ENCODE results near the gene CCND3. TPM values are rescaled to one million over a fixed set of nuclear protein-coding genes. Genes with fewer than 3 reads are reported as not detected.

Gene CCND3
- total RNA-seq, 1 experiment from 2014 or later, result 75.1 TPM

DNA sequence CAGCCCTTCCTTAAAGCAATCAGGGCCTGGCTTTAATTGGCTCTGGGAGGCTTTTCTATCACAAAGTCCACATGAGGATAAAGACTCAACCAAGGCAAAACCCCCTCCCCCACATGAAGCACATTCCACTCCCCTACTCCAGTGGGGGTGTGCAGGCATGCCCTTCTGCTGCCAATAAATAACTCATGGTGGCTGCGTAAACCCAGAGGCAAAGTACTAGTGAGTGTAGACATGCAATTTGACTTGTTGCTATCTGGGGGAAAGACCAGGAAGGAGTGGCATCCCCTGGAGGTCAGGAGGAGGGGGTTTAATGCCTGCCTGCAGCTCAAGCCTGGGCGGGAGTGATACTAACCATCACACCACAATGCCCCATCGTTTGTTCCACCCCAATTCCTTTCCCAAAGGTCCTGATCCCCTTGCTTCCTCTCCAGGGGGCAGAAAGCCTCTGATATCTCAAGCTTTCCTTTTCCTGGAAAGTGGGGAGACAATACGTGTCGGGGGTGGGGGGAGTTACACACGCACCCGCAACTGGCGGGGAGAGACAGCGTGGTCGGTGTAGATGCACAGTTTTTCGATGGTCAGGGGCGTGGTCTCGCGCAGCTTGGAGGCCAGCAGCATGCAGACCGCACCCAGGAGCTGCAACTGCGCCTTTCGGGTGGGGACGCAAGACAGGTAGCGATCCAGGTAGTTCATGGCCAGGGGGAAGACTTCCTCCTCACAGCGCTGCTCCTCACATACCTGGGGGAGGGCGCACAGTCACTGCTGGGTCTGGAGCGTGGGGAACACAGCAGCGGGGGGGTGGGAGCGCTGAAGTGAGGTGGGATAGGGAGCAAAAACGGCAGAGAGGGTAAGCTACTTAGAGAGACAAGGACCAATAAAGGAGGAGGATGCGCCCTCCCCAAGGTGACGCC lies 1.5 kb downstream of the CCND3 start:
- no peak for DNase-seq (ENCODE audit: low read depth in 1 of 2, low spot score in 2 of 2)
- H3K27ac ChIP-seq, result peak overlapping the region; percentile 17; the same call in 1 of the 2 replicates
- peak overlapping the region; percentile 96 for H3K4me3 ChIP-seq
- H3K9me3 ChIP-seq (replicated peaks), result 0 out of 2 replicates have a peak, but pooled peaks cover 5% of the 10 kb centered on the region
- H3K36me3 ChIP-seq, result peaks cover 64% of the 10 kb centered on the region
- H3K4me1 ChIP-seq (replicated peaks), result peaks cover 32% of the 10 kb centered on the region
- H3K27me3 ChIP-seq (replicated peaks), result no peaks in the 10 kb centered on the region

- Histone ChIP-seq H3K27ac (no peak overlapping the region), H3K36me3 (peaks cover 72% of the 10 kb centered on the region), H3K27me3 (replicated peaks) (no peaks in the 10 kb centered on the region), H3K9me3 (replicated peaks) (0 out of 2 replicates have a peak, but pooled peaks cover 5% of the 10 kb centered on the region), H3K4me3 (no peak overlapping the region), H3K4me1 (replicated peaks) (peaks cover 32% of the 10 kb centered on the region)
- DNase-seq (ENCODE audit: low read depth in 1 of 2, low spot score in 2 of 2), result no peak
Observed at GRCh38 chr6:41939176-41939847, 2.3 kb downstream of the CCND3 start.

- no peaks in the 10 kb centered on the region for H3K27me3 ChIP-seq (replicated peaks)
- H3K4me1 ChIP-seq (replicated peaks), result peaks cover 32% of the 10 kb centered on the region
- no peak for DNase-seq (ENCODE audit: low read depth in 1 of 2, low spot score in 2 of 2)
- no peak overlapping the region for H3K27ac ChIP-seq
- H3K9me3 ChIP-seq (replicated peaks), result 0 out of 2 replicates have a peak, but pooled peaks cover 5% of the 10 kb centered on the region
- peaks cover 79% of the 10 kb centered on the region for H3K36me3 ChIP-seq
- H3K4me3 ChIP-seq, result no peak overlapping the region
Observed at GRCh38 chr6:41938590-41939175, 2.9 kb downstream of the CCND3 start.

DNA sequence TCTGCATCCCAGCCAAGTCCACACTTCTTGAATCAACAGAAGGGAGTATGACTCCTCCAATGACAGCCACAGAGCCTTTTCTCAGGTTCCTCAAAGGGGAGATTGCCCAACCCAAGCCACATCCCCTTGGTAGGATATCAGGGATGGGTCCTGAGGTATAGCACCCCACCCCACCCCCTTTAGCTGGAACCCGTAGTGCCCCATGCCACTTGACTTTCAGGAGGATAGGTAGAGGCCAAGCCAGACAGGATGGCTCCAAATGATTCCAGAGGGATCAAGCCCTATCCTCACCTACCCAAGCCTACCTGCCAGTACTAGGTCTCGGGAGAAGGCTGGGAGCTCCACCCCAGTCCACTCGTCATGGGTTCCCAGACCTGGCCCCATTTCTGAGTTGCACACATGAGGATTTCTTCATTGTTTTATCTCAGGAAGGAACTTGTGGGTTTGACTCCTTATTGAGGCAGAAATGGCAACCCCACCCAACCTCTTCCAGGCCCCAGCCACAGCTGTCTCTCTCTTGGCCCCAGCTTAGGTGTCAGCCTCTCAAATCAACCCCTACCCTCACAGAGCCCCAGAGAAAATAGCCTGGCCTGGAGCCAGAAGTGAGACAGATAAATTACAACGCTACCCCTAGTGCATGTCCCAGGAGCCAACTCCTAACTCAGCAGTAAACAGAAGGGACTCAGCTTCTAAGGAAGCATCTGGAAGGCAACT lies 3.6 kb downstream of the CCND3 start:
- Histone ChIP-seq H3K9me3 (replicated peaks) (0 out of 2 replicates have a peak, but pooled peaks cover 5% of the 10 kb centered on the region), H3K27me3 (replicated peaks) (no peaks in the 10 kb centered on the region), H3K27ac (no peak overlapping the region), H3K4me3 (no peak overlapping the region), H3K4me1 (replicated peaks) (peaks cover 32% of the 10 kb centered on the region), H3K36me3 (peaks cover 85% of the 10 kb centered on the region)
- no peak for DNase-seq (ENCODE audit: low read depth in 1 of 2, low spot score in 2 of 2)

DNA sequence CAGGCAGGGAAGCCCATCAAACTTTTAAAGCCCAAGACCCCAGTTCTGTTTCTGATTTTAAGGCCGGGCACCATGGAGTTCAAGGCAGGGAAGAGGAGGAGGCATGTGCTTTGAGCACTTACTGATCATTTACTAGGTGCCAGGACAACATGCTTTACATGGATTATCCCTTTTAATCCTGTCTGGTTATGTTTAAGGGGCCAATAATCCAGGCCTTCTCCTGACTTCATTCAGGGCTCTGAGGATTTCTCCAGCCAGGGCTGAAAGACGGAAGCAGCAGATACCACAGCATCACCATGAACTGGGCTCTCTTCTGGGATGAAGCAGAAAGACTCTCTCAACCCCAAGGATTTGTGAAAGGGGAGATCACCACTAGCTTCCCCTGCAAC lies 4.1 kb downstream of the CCND3 start:
- Histone ChIP-seq H3K36me3 (peaks cover 91% of the 10 kb centered on the region), H3K4me3 (no peak overlapping the region), H3K9me3 (replicated peaks) (0 out of 2 replicates have a peak, but pooled peaks cover 5% of the 10 kb centered on the region), H3K27ac (no peak overlapping the region), H3K4me1 (replicated peaks) (peaks cover 31% of the 10 kb centered on the region), H3K27me3 (replicated peaks) (no peaks in the 10 kb centered on the region)
- no peak for DNase-seq (ENCODE audit: low read depth in 1 of 2, low spot score in 2 of 2)

- DNase-seq (ENCODE audit: low read depth in 1 of 2, low spot score in 2 of 2), result peak; percentile 65 to 75
- 0 out of 2 replicates have a peak, but pooled peaks cover 4% of the 10 kb centered on the region for H3K9me3 ChIP-seq (replicated peaks)
- H3K36me3 ChIP-seq, result peaks cover 100% of the 10 kb centered on the region
- H3K4me3 ChIP-seq, result no peak overlapping the region
- peaks cover 23% of the 10 kb centered on the region for H3K4me1 ChIP-seq (replicated peaks)
- no peak overlapping the region for H3K27ac ChIP-seq
- no peaks in the 10 kb centered on the region for H3K27me3 ChIP-seq (replicated peaks)
Observed at GRCh38 chr6:41936073-41936837, 5.4 kb downstream of the CCND3 start.

DNA sequence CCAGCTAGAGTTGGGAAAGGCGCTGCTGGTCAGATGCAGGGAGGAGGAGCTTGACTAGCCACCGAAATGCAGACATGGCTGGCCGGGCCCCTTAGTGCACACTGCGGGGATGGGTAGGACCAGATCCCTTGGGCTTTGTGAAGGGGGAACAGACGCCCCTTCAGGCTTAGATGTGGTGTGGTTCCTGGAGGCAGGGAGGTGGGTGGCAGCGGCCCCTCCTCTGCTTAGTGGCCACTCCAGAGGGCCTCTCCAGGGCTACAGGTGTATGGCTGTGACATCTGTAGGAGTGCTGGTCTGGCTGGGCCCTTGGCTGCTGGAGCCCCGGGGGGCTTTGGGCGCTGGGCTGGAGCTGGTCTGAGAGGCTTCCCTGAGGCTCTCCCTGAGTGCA lies 5.9 kb downstream of the CCND3 start:
- Histone ChIP-seq H3K27me3 (replicated peaks) (no peaks in the 10 kb centered on the region), H3K36me3 (peaks cover 100% of the 10 kb centered on the region), H3K9me3 (replicated peaks) (no peaks in the 10 kb centered on the region), H3K4me3 (no peak overlapping the region), H3K27ac (no peak overlapping the region), H3K4me1 (replicated peaks) (peaks cover 23% of the 10 kb centered on the region)
- DNase-seq (ENCODE audit: low read depth in 1 of 2, low spot score in 2 of 2), result no peak

DNA sequence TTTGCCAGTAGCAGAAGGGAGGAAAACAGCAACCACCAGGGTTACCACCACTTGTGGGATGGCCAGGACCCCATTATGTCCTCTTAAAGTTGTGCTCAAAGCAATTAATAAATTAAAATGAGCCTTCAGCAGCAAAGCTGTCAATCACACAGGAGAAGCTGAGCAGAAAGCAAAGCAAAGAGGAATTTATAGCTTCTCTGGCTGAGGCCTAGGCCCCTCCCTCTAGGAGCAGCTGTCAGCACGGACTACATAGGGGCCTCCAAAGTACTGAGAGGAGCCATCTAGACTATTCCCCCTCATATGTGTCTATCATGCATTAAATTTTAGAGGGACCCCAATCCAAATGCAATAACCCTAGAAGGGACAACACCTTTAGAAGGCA lies 6.4 kb downstream of the CCND3 start:
- Histone ChIP-seq H3K4me3 (no peak overlapping the region), H3K36me3 (peaks cover 100% of the 10 kb centered on the region), H3K9me3 (replicated peaks) (no peaks in the 10 kb centered on the region), H3K27me3 (replicated peaks) (no peaks in the 10 kb centered on the region), H3K27ac (no peak overlapping the region), H3K4me1 (replicated peaks) (peaks cover 18% of the 10 kb centered on the region)
- no peak for DNase-seq (ENCODE audit: low read depth in 1 of 2, low spot score in 2 of 2)

DNA sequence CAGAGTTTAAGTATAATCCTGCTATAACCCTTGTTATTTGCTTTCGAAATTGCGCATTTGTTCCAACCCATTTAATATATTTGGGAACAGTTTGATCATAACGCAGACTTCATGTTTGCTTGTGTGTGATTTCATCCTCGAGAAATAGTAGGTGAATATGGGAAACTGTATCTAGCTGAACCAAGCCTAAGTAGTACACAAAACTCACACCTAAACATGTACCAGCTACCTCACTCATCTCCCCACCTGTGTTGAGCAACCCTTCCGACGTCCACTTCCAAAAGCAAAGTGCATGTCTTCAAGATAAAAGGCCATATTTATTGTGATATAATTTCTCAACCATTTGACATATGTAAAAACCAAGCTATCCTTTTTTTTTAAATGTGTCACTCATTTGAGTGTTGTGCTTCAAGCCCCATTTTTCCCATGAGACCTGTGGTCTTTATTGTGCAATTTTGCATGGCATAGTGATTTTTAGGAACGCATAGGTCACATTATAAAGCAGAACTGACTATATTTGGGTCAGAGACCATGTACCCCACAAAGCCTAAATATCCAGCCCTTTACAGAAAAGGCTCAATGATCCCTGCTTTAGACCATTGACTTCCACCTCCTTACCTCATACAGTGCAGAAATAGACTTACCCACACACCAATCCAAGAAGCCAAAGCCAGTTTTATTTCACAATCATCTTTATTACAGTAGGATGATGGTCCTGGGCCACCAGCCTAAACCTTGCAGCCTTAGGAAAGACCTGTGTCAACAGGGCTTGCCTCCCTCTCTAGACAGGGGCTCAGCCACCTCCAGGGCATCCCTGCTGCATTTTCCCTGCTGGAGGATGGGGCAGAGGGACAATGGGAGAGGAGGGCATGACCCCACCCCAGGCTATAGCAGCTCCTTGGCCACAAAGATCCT lies 7.1 kb downstream of the CCND3 start:
- H3K36me3 ChIP-seq, result peaks cover 100% of the 10 kb centered on the region
- no peak overlapping the region for H3K27ac ChIP-seq
- H3K4me3 ChIP-seq, result no peak overlapping the region
- no peaks in the 10 kb centered on the region for H3K9me3 ChIP-seq (replicated peaks)
- H3K27me3 ChIP-seq (replicated peaks), result no peaks in the 10 kb centered on the region
- DNase-seq (ENCODE audit: low read depth in 1 of 2, low spot score in 2 of 2), result no peak
- peaks cover 12% of the 10 kb centered on the region for H3K4me1 ChIP-seq (replicated peaks)

DNA sequence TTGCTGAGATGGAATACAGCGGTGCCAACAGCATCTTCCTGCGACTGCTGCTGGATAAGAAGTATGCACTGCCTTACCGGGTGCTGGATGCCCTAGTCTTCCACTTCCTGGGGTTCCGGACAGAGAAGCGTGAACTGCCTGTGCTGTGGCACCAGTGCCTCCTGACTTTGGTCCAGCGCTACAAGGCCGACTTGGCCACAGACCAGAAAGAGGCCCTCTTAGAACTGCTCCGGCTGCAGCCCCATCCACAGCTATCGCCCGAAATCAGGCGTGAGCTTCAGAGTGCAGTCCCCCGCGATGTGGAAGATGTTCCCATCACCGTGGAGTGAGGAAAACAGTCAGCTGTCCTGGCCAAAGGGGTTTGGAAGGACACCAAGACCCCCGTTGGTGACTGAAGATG lies 9.2 kb downstream of the CCND3 start:
- Histone ChIP-seq H3K36me3 (peaks cover 100% of the 10 kb centered on the region), H3K27ac (no peak overlapping the region), H3K4me3 (no peak overlapping the region), H3K4me1 (replicated peaks) (peaks cover 6% of the 10 kb centered on the region; the same call in 1 of the 2 replicates), H3K9me3 (replicated peaks) (no peaks in the 10 kb centered on the region), H3K27me3 (replicated peaks) (no peaks in the 10 kb centered on the region)
- no peak for DNase-seq (ENCODE audit: low read depth in 1 of 2, low spot score in 2 of 2)

DNA sequence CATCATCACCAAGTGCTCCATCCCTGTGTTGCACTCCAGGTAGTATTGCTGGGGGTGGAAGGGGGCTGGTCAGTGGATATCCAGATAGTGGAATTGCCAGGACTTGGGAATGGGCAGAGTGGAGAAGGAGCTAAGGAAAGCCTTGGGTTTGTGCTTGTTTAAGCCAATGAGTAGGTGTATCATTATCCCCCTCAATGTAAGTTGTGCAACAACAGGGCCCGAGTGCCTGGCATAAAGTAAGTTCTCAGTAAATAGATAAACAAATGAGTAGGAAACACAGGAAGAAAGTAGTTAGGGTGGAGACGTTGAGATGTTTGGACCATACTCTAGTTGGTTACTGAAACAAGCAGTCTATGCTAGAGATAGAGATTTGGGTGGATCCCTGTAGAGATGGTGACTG lies 9.8 kb downstream of the CCND3 start:
- Histone ChIP-seq H3K27me3 (replicated peaks) (no peaks in the 10 kb centered on the region), H3K36me3 (peaks cover 99% of the 10 kb centered on the region), H3K9me3 (replicated peaks) (no peaks in the 10 kb centered on the region), H3K4me1 (replicated peaks) (peaks cover 6% of the 10 kb centered on the region; the same call in 1 of the 2 replicates), H3K4me3 (no peak overlapping the region), H3K27ac (no peak overlapping the region)
- no peak for DNase-seq (ENCODE audit: low read depth in 1 of 2, low spot score in 2 of 2)

- no peaks in the 10 kb centered on the region for H3K9me3 ChIP-seq (replicated peaks)
- no peak overlapping the region for H3K27ac ChIP-seq
- DNase-seq (ENCODE audit: low read depth in 1 of 2, low spot score in 2 of 2), result no peak
- H3K4me3 ChIP-seq, result no peak overlapping the region
- no peaks in the 10 kb centered on the region for H3K27me3 ChIP-seq (replicated peaks)
- peaks cover 89% of the 10 kb centered on the region for H3K36me3 ChIP-seq
- H3K4me1 ChIP-seq (replicated peaks), result no peaks in the 10 kb centered on the region
Observed at GRCh38 chr6:41929924-41930323, 11.7 kb downstream of the CCND3 start.
